ENCODE data around the gene ATP2B2.

Gene ATP2B2

GRCh38 chr3:10528046-10528445, 22.7 kb upstream of the ATP2B2 start:
- no peak for DNase-seq

- no peak for DNase-seq
Observed at GRCh38 chr3:10527295-10528001, 22.1 kb upstream of the ATP2B2 start.

GRCh38 chr3:10526366-10526765, 21.0 kb upstream of the ATP2B2 start:
- no peak for DNase-seq

- DNase-seq: no peak
Observed at GRCh38 chr3:10524799-10525301, 19.5 kb upstream of the ATP2B2 start.

- no peak for DNase-seq
Observed at GRCh38 chr3:10524270-10524669, 18.9 kb upstream of the ATP2B2 start.

- no peak for DNase-seq
Observed at GRCh38 chr3:10523561-10523960, 18.2 kb upstream of the ATP2B2 start.

- no peak for DNase-seq
Observed at GRCh38 chr3:10522646-10523303, 17.4 kb upstream of the ATP2B2 start.

GRCh38 chr3:10521772-10522441, 16.5 kb upstream of the ATP2B2 start:
- DNase-seq: no peak

GRCh38 chr3:10520072-10520471, 14.7 kb upstream of the ATP2B2 start:
- no peak for DNase-seq

GRCh38 chr3:10519236-10519635, 13.8 kb upstream of the ATP2B2 start:
- no peak for DNase-seq

- DNase-seq: no peak
Observed at GRCh38 chr3:10518506-10519150, 13.2 kb upstream of the ATP2B2 start.

GRCh38 chr3:10517627-10518026, 12.2 kb upstream of the ATP2B2 start:
- no peak for DNase-seq

GRCh38 chr3:10516544-10517452, 11.4 kb upstream of the ATP2B2 start:
- no peak for DNase-seq

- DNase-seq: no peak
Observed at GRCh38 chr3:10515884-10516495, 10.6 kb upstream of the ATP2B2 start.

GRCh38 chr3:10515396-10515795, 10.0 kb upstream of the ATP2B2 start:
- no peak for DNase-seq

- no peak for DNase-seq
Observed at GRCh38 chr3:10514407-10515069, 9.2 kb upstream of the ATP2B2 start.

GRCh38 chr3:10513306-10513705, 7.9 kb upstream of the ATP2B2 start:
- no peak for DNase-seq

- no peak for DNase-seq
Observed at GRCh38 chr3:10512687-10513086, 7.3 kb upstream of the ATP2B2 start.

GRCh38 chr3:10511809-10512494, 6.6 kb upstream of the ATP2B2 start:
- no peak for DNase-seq

GRCh38 chr3:10510743-10511432, 5.5 kb upstream of the ATP2B2 start:
- DNase-seq: no peak
